GM23338 (cell line): ENCODE results near the gene STX10. TPM values are rescaled to one million over a fixed set of nuclear protein-coding genes. Genes with fewer than 3 reads are reported as not detected.
A peak's percentile ranks its signal among the peaks of the same experiment; 100 is the strongest.

ENCODE experiments used
- ATAC-seq: fragments of 200-7000 bp; cut with Tn5 transposase; 3 replicates; pipeline ENCODE4 v1.9.1; 2020
- DNase-seq: peaks from one replicate; pipeline ENCODE4 v3.0.0-alpha.2; 2015; ENCODE audit warnings: low spot score
- H2AFZ ChIP-seq: fragments of 200-600 bp; sonication (generic); 2 replicates; pipeline ENCODE4 v1.8.0; 2016; ENCODE audit warnings: antibody characterized with exemption, mild to moderate bottlenecking, moderate library complexity
- H3F3A ChIP-seq: fragments of 200-600 bp; sonication (generic); replicated peaks from 2 replicates; pipeline ENCODE4 v1.8.0; 2017; ENCODE audit warnings: antibody characterized with exemption, mixed run types, low read depth
- H3K27ac ChIP-seq: fragments of 200-600 bp; sonication (generic); 2 replicates; pipeline ENCODE4 v1.6.1; 2016; ENCODE audit warnings: low read depth
- H3K27me3 ChIP-seq: fragments of 200-600 bp; sonication (generic); 2 replicates; pipeline ENCODE4 v1.8.0; 2016; ENCODE audit warnings: mild to moderate bottlenecking, mixed run types, moderate library complexity; ENCODE audit not compliant: insufficient read depth
- H3K36me3 ChIP-seq: fragments of 200-600 bp; sonication (generic); 2 replicates; pipeline ENCODE4 v1.8.0; 2016; ENCODE audit warnings: mild to moderate bottlenecking; ENCODE audit not compliant: insufficient read depth
- H3K4me1 ChIP-seq: fragments of 200-600 bp; sonication (generic); 2 replicates; pipeline ENCODE4 v1.8.0; 2016; ENCODE audit warnings: mild to moderate bottlenecking, moderate library complexity; ENCODE audit not compliant: insufficient read depth
- H3K4me2 ChIP-seq: fragments of 200-600 bp; sonication (generic); 2 replicates; pipeline ENCODE4 v1.7.1; 2017; ENCODE audit warnings: mixed run types
- H3K4me3 ChIP-seq: fragments of 200-600 bp; sonication (generic); 2 replicates; pipeline ENCODE4 v1.6.1; 2016; ENCODE audit warnings: mixed run types
- H3K79me2 ChIP-seq: fragments of 200-600 bp; sonication (generic); replicated peaks from 2 replicates; pipeline ENCODE4 v1.8.0; 2017; ENCODE audit warnings: mild to moderate bottlenecking; ENCODE audit not compliant: insufficient read depth
- H3K9me2 ChIP-seq: fragments of 200-600 bp; sonication (generic); 2 replicates; pipeline ENCODE4 v1.8.0; 2017; ENCODE audit not compliant: insufficient read depth
- H4K20me1 ChIP-seq: fragments of 200-600 bp; sonication (generic); replicated peaks from 2 replicates; pipeline ENCODE4 v1.8.0; 2017; ENCODE audit warnings: mild to moderate bottlenecking; ENCODE audit not compliant: insufficient read depth
- H3K27ac Mint-ChIP-seq: 2 replicates; pipeline ENCODE4 v1.8.0; 2020; ENCODE audit warnings: inconsistent platforms, mild to moderate bottlenecking, moderate library complexity, mixed read lengths
- H3K27me3 Mint-ChIP-seq: 3 replicates; pipeline ENCODE4 v1.8.0; 2022; ENCODE audit warnings: low read depth, mild to moderate bottlenecking, moderate library complexity, mixed read lengths, inconsistent platforms; ENCODE audit not compliant: insufficient read depth, poor library complexity
- H3K36me3 Mint-ChIP-seq: 3 replicates; pipeline ENCODE4 v1.8.0; 2021; ENCODE audit warnings: low read depth, mild to moderate bottlenecking, inconsistent platforms, moderate library complexity, mixed read lengths
- H3K4me1 Mint-ChIP-seq: 3 replicates; pipeline ENCODE4 v1.8.0; 2020; ENCODE audit warnings: mild to moderate bottlenecking, inconsistent platforms, mixed read lengths
- H3K4me3 Mint-ChIP-seq: 3 replicates; pipeline ENCODE4 v1.8.0; 2021; ENCODE audit warnings: moderate library complexity, mild to moderate bottlenecking, inconsistent platforms, mixed read lengths
- H3K9me3 Mint-ChIP-seq: 3 replicates; pipeline ENCODE4 v1.8.0; 2020; ENCODE audit warnings: moderate library complexity, mild to moderate bottlenecking, inconsistent platforms, mixed read lengths
- CREB1 ChIP-seq: fragments of 250-450 bp; sonication (Bioruptor Pico); IDR thresholded peaks from 2 replicates; pipeline ENCODE4 v1.5.0; 2020; ENCODE audit warnings: low read depth, mild to moderate bottlenecking, moderate library complexity
- CTCF ChIP-seq, 2 experiments: fragments of 200-600 bp in 1 of 2; sonication (generic) in 1 of 2; conservative IDR thresholded peaks; 2 replicates each; pipeline versions ENCODE4 v1.5.1 to v1.6.1; 2016 to 2017; ENCODE audit warnings: antibody characterized with exemption in 2 of 2, low read depth in 2 of 2, mild to moderate bottlenecking in 2 of 2, moderate library complexity in 1 of 2
- ETS1 ChIP-seq: IDR thresholded peaks from 2 replicates; pipeline ENCODE4 v1.6.1; 2016; ENCODE audit warnings: antibody characterized with exemption
- EZH2 ChIP-seq: fragments of 200-600 bp; sonication (generic); IDR thresholded peaks from one replicate; pipeline ENCODE4 v1.8.0; 2017; ENCODE audit warnings: antibody characterized with exemption, mild to moderate bottlenecking, low read depth; ENCODE audit not compliant: unreplicated experiment
- EZH2phosphoT487 ChIP-seq: fragments of 200-600 bp; sonication (generic); IDR thresholded peaks from one replicate; pipeline ENCODE4 v1.8.1; 2018; ENCODE audit warnings: antibody characterized with exemption; ENCODE audit not compliant: unreplicated experiment
- JUNB ChIP-seq: IDR thresholded peaks from one replicate; pipeline ENCODE4 v1.6.1; 2016; ENCODE audit warnings: antibody characterized with exemption; ENCODE audit not compliant: unreplicated experiment
- NANOG ChIP-seq: IDR thresholded peaks from 2 replicates; pipeline ENCODE4 v1.6.1; 2016; ENCODE audit warnings: antibody characterized with exemption, borderline replicate concordance
- POLR2AphosphoS5 ChIP-seq: IDR thresholded peaks from 2 replicates; pipeline ENCODE4 v1.6.1; 2016; ENCODE audit warnings: antibody characterized with exemption, low read depth
- REST ChIP-seq: IDR thresholded peaks from one replicate; pipeline ENCODE4 v1.6.1; 2018; ENCODE audit warnings: antibody characterized with exemption; ENCODE audit not compliant: unreplicated experiment
- STAT1 ChIP-seq: IDR thresholded peaks from one replicate; pipeline ENCODE4 v1.6.1; 2016; ENCODE audit warnings: antibody characterized with exemption; ENCODE audit not compliant: unreplicated experiment
- ZNF114 ChIP-seq: fragments of 250-450 bp; sonication (Bioruptor Pico); IDR thresholded peaks from 2 replicates; pipeline ENCODE4 v1.5.0; 2020; ENCODE audit warnings: mild to moderate bottlenecking, moderate library complexity
- ZNF331 ChIP-seq: fragments of 250-450 bp; sonication (Bioruptor Pico); IDR thresholded peaks from 2 replicates; pipeline ENCODE4 v1.5.0; 2020; ENCODE audit warnings: low read depth, mild to moderate bottlenecking, moderate library complexity
- ZNF462 ChIP-seq: fragments of 250-450 bp; sonication (Bioruptor Pico); IDR thresholded peaks from 2 replicates; pipeline ENCODE4 v1.5.0; 2020; ENCODE audit warnings: mild to moderate bottlenecking, moderate library complexity
- polyA plus RNA-seq: library from polyadenylated mRNA; unstranded; fragments of >200 nt; fragmentation: Nextera tagmentation; extraction: Ambion mirVana; gene quantifications from 2 replicates; pipeline ENCODE4 v1.2.1, GENCODE V29; 2016
- total RNA-seq: library from RNA; depleted of rRNA; stranded (reverse); fragments of >200 nt; shearing (Covaris generic); gene quantifications from 2 replicates; pipeline ENCODE4 v1.2.3, GENCODE V29; 2014

STX10 gene
- total and polyA plus RNA-seq, 2 experiments from 2014 or later = 42.8 to 55.9 TPM

GRCh38 chr19:13149628-13150186, 468 bp downstream of the STX10 start:
- peak overlapping the region; percentile 98 for H3K4me2 ChIP-seq
- Mint-ChIP-seq H3K36me3 (peaks cover 29% of the 10 kb centered on the region), H3K4me3 (peak overlapping the region; percentile 99), H3K27ac (peak overlapping the region; percentile 99; the same call in 1 of the 2 replicates), H3K9me3 (peaks cover 20% of the 10 kb centered on the region), H3K27me3 (peaks cover 41% of the 10 kb centered on the region), H3K4me1 (peaks cover 9% of the 10 kb centered on the region)
- peaks cover 7% of the 10 kb centered on the region; the same call in 1 of the 2 replicates for H3K36me3 ChIP-seq
- no peaks in the 10 kb centered on the region for H3K27me3 ChIP-seq
- peak overlapping the region; percentile 59; the same call in 1 of the 2 replicates for H2AFZ ChIP-seq
- no peak overlapping the region for H3K27ac ChIP-seq
- H3K79me2 ChIP-seq = peaks cover 43% of the 10 kb centered on the region
- peaks cover 16% of the 10 kb centered on the region for H3F3A ChIP-seq
- H3K4me1 ChIP-seq = no peaks in the 10 kb centered on the region
- H4K20me1 ChIP-seq = peaks cover 8% of the 10 kb centered on the region
- ATAC-seq (peak; percentile 8), DNase-seq (peak; percentile 76)
- peak overlapping the region; percentile 90 for H3K4me3 ChIP-seq
- H3K9me2 ChIP-seq = no peaks in the 10 kb centered on the region
- TF ChIP-seq EZH2phosphoT487 (no peak), STAT1 (no peak), CREB1 (CRISPR knock-in tag) (no peak), CTCF (conservative IDR thresholded peaks at IDR 0.05; ENCODE audit: low read depth in 2 of 2) (no peak), REST (no peak), ETS1 (no peak), ZNF331 (no peak), POLR2AphosphoS5 (no peak), EZH2 (no peak), ZNF462 (CRISPR knock-in tag) (no peak), JUNB (no peak), ZNF114 (CRISPR knock-in tag) (no peak), NANOG (no peak)
